Measurements from ENCODE around the gene ADCY5.

Gene ADCY5

DNA sequence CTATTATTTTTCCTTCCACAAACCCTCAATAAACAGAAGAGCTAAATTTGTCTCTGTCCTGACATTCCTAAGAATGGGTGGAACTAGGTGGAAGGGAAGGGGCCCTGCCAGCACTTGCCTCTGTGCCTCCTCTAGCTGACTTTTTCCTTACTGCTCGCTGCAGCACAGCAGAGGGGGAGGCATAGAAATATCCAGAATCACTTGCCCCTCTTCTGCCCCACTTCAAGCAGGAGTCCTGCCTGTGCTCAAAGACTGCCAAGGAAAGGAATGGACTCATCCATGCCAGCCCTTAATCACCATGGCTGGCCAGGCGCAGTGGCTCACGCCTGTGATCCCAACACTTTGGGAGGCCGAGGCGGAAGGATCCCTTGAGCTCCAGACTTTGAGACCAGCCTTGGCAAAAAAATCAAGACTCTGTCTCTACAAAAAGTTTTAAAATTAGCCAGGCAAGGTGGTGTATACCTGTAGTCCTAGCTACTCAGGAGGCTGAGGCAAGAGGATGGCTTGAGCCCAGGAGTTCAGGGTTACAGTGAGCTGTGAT lies 51.8 kb downstream of the ADCY5 start:
- DNase-seq (ENCODE audit: low read depth) = no peak
- in situ Hi-C loops (cut with HindIII; ENCODE audit: low sequenced_read_pairs) = no loop called here
- H3K4me3 ChIP-seq (ENCODE audit: low read depth, low read length) = no peak overlapping the region
- TF ChIP-seq, protein P1, sequence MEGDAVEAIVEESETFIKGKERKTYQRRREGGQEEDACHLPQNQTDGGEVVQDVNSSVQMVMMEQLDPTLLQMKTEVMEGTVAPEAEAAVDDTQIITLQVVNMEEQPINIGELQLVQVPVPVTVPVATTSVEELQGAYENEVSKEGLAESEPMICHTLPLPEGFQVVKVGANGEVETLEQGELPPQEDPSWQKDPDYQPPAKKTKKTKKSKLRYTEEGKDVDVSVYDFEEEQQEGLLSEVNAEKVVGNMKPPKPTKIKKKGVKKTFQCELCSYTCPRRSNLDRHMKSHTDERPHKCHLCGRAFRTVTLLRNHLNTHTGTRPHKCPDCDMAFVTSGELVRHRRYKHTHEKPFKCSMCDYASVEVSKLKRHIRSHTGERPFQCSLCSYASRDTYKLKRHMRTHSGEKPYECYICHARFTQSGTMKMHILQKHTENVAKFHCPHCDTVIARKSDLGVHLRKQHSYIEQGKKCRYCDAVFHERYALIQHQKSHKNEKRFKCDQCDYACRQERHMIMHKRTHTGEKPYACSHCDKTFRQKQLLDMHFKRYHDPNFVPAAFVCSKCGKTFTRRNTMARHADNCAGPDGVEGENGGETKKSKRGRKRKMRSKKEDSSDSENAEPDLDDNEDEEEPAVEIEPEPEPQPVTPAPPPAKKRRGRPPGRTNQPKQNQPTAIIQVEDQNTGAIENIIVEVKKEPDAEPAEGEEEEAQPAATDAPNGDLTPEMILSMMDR (IDR thresholded peaks at IDR 0.05; ENCODE audit: low read depth, low read length, missing control alignments) = no peak

DNA sequence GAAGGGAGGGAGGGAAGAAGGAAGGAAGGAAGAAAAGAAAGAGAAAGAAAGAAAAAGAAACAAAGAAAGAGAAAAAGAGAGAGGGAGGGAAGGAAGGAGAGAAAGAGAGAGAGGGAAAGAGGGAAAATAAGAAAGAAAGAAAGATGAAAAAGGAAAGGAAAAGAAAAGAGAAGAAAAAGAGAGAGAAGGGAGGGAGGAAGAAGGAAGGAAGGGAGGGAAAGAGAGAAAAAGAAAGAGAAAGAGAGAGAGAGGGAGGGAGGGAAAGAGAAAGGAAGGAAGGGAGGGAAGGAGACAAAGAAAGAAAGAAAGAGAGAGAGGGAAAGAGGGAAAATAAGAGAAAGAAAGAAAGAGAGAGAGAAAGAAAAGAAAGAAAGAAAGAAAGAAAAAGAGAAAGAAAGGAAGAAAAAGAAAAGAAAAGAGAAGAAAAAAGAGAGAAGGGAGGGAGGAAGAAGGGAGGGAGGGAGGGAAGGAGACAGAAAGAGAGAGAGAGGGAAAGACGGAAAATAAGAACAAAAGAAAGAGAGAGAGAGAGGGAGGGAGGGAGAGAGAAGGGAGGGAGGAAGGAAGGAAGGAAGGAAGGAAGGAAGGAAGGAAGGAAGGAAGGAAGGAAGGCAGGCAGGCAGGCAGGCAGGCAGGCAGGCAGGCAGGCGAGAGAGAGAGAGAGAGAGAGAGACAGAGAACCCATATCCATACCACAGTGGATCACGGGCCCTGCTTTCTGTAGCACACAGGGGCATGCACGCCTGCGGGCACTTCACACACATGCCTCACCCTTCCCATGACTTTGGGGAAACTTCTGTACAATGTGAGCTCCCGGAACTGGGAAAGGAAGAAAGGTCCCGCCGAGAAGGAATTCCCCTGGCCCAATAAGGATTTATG lies 52.5 kb downstream of the ADCY5 start:
- TF ChIP-seq, protein P1 (IDR thresholded peaks at IDR 0.05; ENCODE audit: low read depth, low read length, missing control alignments) = no peak
- DNase-seq (ENCODE audit: low read depth) = no peak
- in situ Hi-C loops (cut with HindIII; ENCODE audit: low sequenced_read_pairs) = no loop called here
- H3K4me3 ChIP-seq (ENCODE audit: low read depth, low read length) = no peak overlapping the region

DNA sequence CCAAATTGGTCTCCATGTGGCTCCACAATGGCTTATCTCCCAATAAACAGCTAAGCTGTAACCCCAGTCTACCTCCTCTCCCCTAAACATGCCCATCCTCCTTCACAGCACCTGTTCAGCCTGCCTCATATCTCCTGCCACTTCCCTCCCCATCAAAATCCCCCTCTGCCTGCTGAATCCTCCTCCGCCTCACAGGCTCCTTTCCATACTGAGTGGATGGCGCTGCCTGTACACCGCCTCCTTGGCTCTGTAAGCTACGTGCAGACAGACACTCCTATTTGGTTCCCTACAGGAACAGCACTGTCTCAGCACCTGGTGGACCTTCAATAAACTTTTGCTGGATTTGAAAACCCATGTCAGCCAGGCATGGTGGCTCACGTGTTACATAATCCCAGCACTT lies 53.7 kb downstream of the ADCY5 start:
- TF ChIP-seq, protein P1 (IDR thresholded peaks at IDR 0.05; ENCODE audit: low read depth, low read length, missing control alignments) = no peak
- in situ Hi-C loops (cut with HindIII; ENCODE audit: low sequenced_read_pairs) = no loop called here
- no peak for DNase-seq (ENCODE audit: low read depth)
- H3K4me3 ChIP-seq (ENCODE audit: low read depth, low read length) = no peak overlapping the region

DNA sequence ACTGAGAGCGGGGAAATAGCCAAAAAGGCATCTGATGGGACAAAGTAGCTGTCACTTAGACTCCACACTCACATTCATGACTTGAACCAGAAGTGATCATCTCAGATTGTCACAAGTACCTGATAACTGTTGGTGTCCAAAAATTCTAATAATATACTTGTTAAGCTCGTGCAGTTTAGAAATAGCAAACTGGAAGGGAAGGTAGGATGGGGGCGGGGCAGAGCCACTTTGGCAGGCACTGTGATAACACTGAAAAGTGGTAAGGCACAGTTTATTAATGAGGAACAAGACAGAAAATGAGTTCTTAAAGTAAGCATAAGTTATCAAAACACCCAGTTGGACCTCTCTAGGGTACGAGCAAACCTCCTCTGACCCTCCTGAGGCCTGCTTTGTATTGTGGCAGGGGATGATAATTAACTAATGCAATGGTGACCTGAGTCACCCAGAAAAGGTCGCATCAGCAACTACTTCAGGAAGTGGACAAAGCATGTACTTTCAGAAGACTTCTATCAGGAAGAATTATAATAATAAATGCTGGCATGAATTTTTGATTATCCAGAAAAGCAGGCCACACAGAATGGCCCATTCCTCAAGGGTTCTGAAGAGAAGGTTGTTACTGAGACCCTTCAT lies 54.4 kb downstream of the ADCY5 start:
- no peak for DNase-seq (ENCODE audit: low read depth)
- TF ChIP-seq, protein P1 (IDR thresholded peaks at IDR 0.05; ENCODE audit: low read depth, low read length, missing control alignments) = no peak
- H3K4me3 ChIP-seq (ENCODE audit: low read depth, low read length) = no peak overlapping the region
- in situ Hi-C loops (cut with HindIII; ENCODE audit: low sequenced_read_pairs) = no loop called here

DNA sequence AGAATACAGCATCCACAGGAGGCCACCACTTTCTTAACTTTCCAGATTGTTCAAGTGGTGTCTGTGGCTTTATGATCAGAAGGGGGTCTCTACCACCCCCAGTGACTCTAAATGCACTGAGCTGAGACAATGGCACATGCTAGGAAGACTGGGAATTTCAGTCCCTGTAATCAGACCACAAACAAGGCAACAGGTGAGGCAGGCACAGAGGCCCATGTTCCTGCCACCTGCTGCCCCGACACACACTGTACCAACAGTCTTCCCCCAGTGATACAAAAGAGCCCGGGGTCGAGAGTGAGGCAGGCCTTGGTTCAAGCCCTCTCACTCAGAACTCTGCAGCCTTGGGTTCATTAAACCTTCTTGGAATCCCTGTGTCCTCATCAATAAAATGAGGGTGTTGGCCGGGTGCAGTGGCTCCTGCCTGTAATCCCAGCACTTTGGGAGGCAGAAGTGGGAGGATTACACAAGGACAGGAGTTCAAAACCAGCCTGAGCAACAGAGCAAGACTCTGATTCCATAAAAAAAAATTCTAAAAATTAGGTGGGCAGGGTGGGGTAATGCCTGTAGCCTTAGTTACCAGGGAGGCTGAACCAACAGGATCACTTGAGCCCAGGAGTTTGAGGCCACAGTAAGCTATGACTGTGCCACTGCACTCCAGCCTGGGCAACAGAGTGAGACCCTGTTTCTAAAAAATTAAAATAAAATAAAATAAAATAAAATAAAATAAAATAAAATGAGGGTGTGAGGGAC lies 55.8 kb downstream of the ADCY5 start:
- TF ChIP-seq, protein P1 (IDR thresholded peaks at IDR 0.05; ENCODE audit: low read depth, low read length, missing control alignments) = no peak
- no peak overlapping the region for H3K4me3 ChIP-seq (ENCODE audit: low read depth, low read length)
- in situ Hi-C loops (cut with HindIII; ENCODE audit: low sequenced_read_pairs) = no loop called here
- DNase-seq (ENCODE audit: low read depth) = no peak

DNA sequence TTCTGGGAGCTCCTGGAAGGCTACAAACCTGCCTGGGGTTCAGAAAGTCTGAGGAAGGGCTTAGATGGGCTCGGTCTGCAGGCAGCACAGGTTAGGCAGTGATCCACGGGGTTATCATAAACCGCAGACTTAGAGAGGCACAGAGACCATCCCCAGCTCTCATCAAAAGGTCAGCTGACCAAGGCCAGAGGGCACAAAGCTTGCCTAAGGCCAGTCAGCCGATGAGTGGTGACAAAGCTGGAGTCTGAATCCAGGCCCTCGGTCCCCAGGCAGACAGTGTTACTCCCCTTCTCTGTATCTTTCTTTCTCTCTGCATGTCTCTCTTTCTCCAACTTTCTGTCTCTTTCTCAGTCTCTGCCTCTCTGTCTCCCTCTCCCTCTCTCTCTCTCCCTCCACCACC lies 56.5 kb downstream of the ADCY5 start:
- in situ Hi-C loops (cut with HindIII; ENCODE audit: low sequenced_read_pairs) = no loop called here
- DNase-seq (ENCODE audit: low read depth) = no peak
- H3K4me3 ChIP-seq (ENCODE audit: low read depth, low read length) = no peak overlapping the region
- TF ChIP-seq, protein P1 (IDR thresholded peaks at IDR 0.05; ENCODE audit: low read depth, low read length, missing control alignments) = no peak
